ENCODE data around the gene NPAS3.

NPAS3 gene

GRCh38 chr14:33525626-33526025 is 586.9 kb downstream of the NPAS3 start:
- Mint-ChIP-seq H3K4me1 (no peaks in the 10 kb centered on the region), H3K9me3 (no peaks in the 10 kb centered on the region), H3K36me3 (ENCODE audit: low read depth) (no peaks in the 10 kb centered on the region), H3K27me3 (ENCODE audit: low read depth) (no peaks in the 10 kb centered on the region), H3K4me3 (no peak overlapping the region), H3K27ac (no peak overlapping the region)
- no peak for TF ChIP-seq CTCF (IDR thresholded peaks at IDR 0.05; ENCODE audit: unreplicated experiment in 3 of 3)

GRCh38 chr14:33527023-33527634 is 588.5 kb downstream of the NPAS3 start:
- TF ChIP-seq CTCF (IDR thresholded peaks at IDR 0.05; ENCODE audit: unreplicated experiment in 3 of 3): no peak
- Mint-ChIP-seq H3K9me3 (no peaks in the 10 kb centered on the region), H3K27me3 (ENCODE audit: low read depth) (no peaks in the 10 kb centered on the region), H3K4me1 (no peaks in the 10 kb centered on the region), H3K36me3 (ENCODE audit: low read depth) (no peaks in the 10 kb centered on the region), H3K27ac (no peak overlapping the region), H3K4me3 (no peak overlapping the region)

GRCh38 chr14:33528655-33529054 is 590.0 kb downstream of the NPAS3 start:
- Mint-ChIP-seq H3K9me3 (no peaks in the 10 kb centered on the region), H3K36me3 (ENCODE audit: low read depth) (no peaks in the 10 kb centered on the region), H3K27ac (no peak overlapping the region), H3K4me3 (no peak overlapping the region), H3K4me1 (no peaks in the 10 kb centered on the region), H3K27me3 (ENCODE audit: low read depth) (no peaks in the 10 kb centered on the region)
- no peak for TF ChIP-seq CTCF (IDR thresholded peaks at IDR 0.05; ENCODE audit: unreplicated experiment in 3 of 3)

- H3K27ac Mint-ChIP-seq: no peak overlapping the region
- H3K4me3 Mint-ChIP-seq: no peak overlapping the region
- H3K36me3 Mint-ChIP-seq (ENCODE audit: low read depth): no peaks in the 10 kb centered on the region
- H3K27me3 Mint-ChIP-seq (ENCODE audit: low read depth): no peaks in the 10 kb centered on the region
- peaks cover 8% of the 10 kb centered on the region for H3K4me1 Mint-ChIP-seq
- no peaks in the 10 kb centered on the region for H3K9me3 Mint-ChIP-seq
- no peak for TF ChIP-seq CTCF (IDR thresholded peaks at IDR 0.05; ENCODE audit: unreplicated experiment in 3 of 3)
Observed at GRCh38 chr14:33529787-33530757, 591.4 kb downstream of the NPAS3 start.

- Mint-ChIP-seq H3K4me1 (peaks cover 8% of the 10 kb centered on the region), H3K27ac (no peak overlapping the region), H3K9me3 (no peaks in the 10 kb centered on the region), H3K27me3 (ENCODE audit: low read depth) (no peaks in the 10 kb centered on the region), H3K4me3 (no peak overlapping the region), H3K36me3 (ENCODE audit: low read depth) (no peaks in the 10 kb centered on the region)
- no peak for TF ChIP-seq CTCF (IDR thresholded peaks at IDR 0.05; ENCODE audit: unreplicated experiment in 3 of 3)
Observed at GRCh38 chr14:33532553-33532952, 593.9 kb downstream of the NPAS3 start.

All from nephron (organoid).